ENCODE data around the gene DYNLT4.
"Not testable (repeated sequence)": the region's sequence is repeated elsewhere in the genome, so short reads cannot be mapped to it uniquely, and the experiment has no call there.

Gene DYNLT4

GRCh38 chr1:44788120-44788860 is 18.9 kb downstream of the DYNLT4 start, which contains the start of gene BEST4:
BEST4 (minus strand) TSS chr1:44788170; CDS start chr1:44787705, 465 bp downstream.
- DNase-seq (ENCODE audit: low read depth, low spot score), result no peak

DNA sequence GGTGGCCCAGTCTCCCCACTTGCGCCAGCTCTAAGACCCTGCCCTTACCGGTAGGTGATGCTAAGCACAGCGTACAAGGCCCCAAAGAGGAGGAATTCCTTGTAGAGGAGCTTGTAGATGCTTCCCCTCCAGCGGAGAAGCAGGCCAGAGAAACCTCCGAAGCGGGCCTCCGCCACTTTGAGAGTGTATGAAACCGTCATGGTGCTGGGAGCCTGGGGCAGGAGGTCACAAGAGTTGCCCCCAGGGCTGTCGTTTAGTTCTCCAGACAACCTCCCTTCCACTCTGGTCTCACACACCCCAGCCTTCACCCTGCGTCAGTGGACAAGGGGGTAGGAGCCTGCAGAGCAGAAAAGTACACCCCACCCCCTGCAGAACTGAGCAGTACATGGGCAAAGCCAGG is 19.6 kb downstream of the DYNLT4 start:
- no peak for DNase-seq (ENCODE audit: low read depth, low spot score)

DNA sequence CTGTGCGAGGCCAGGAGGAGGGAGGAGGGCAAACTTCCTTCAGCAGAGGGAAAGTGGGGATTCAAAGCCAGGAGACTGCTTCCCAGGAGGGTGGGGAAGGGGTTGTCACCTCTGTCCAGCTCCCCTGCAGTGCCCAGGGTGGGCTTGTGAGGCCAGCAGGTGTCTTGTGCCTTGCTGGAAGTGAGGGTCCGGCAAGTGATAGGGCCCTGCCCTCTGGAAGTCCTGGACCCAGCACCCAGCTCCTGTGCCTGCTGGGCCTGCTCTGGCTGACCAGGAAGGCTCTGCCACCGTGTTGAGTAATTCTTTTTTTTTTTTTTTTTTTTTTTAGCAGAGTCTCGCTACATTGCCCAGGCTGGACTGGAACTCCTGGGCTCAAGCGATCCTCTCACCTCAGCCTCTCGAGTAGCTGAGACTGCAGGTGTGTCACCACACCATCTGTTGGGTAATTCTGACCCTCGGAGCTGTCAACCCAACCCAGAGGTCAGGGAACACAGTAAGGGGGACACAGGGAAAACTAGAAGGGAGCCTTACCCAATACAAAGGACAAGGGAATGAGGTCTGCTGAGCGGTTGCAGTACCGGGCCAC is 20.2 kb downstream of the DYNLT4 start:
- no peak for DNase-seq (ENCODE audit: low read depth, low spot score)

GRCh38 chr1:44786138-44786840 is 20.9 kb downstream of the DYNLT4 start:
- DNase-seq (ENCODE audit: low read depth, low spot score), result no peak

DNA sequence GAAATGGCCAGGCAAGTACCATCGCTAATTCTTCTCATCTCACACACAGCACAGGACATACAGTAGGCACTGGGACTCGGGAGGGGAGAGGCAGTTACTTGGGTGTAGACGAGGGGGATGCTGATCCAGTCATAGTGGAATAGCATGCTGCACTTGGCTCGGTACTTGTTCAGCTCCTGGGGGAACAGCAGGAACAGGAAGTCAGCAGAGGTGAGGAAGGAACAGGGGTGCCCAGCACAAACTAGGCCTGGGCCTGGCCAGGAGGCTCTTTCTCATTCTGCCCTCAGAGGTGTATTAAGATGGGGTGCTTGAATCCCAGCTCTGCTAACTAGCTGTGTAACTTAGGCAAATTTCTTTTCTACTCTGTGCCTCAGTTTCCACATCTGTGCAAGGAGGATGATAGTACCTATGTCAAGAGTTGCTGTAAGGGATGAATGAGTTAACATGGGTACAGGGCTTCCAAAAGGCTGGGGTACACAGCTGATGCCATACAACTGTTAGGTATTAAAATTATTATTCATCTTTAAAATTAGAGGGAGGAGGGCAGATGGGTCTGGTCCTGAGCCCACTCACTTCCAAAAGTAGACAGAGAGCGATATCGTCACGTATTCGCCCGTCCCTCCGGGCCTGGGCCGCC is 21.5 kb downstream of the DYNLT4 start:
- no peak for DNase-seq (ENCODE audit: low read depth, low spot score)

DNA sequence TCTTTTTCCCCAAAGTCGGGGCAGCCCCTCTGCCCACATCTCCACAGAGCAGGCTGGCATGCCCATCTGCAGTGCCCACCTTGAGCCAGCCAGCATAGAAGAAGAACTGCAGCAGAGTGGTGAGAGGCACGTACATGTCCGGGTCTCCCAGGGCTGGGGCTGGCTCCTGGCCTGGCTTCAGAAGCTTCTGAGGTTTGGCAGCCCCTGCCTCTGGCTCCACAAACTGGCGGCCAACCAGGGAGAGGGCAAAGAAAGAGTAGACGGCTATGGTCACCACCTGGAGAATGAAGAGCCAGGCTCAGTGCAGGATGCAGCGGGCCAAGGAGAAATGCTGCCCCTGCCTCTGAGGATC is 22.1 kb downstream of the DYNLT4 start:
- DNase-seq (ENCODE audit: low read depth, low spot score), result no peak

- DNase-seq (ENCODE audit: low read depth, low spot score), result no peak
Measured at GRCh38 chr1:44784094-44785028, 22.8 kb downstream of the DYNLT4 start.

DNA sequence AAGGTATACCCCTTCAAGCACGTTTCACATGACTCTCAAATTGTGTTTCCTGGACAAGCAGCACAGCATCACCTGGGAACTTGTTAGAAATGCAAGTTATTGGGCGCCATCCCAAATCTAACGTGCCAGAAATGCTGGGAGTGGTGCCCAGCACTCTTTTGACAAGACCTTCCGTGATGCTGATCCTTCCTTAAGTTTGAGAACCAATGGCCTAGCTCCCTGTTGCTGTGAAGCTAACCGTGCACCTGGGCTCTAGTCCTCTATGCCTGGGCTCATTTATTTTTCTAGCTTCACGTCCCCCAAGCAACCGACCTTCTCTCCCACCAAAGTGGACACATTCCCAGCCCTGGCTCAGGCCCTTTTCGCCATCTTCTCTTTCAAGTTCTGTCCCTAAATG is 23.5 kb downstream of the DYNLT4 start:
- DNase-seq (ENCODE audit: low read depth, low spot score), result no peak

DNA sequence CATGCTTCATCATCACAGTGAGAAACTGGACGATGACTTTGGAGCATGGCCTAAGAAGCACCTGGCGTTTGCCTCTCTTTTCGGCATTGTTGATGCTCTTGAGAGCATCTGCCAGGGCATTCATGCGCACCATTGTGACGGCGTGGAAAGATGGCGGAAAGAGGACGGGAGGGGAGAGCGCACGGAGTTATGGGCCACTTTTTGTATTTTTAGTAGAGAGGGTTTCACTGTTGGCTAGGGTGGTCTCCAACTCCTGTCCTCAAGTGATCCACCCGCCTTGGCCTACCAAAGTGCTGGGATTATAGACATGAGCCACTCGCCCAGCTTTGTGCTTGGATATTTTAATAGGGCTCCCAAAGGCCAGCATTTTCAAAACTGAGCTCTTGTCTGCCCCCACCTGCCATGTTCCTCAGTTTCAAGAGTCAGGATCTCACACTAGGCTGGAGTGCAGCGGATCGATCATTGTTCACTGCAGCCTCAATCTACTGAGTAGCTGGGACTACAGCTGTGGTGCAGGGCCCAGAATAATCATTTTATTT is 26.5 kb downstream of the DYNLT4 start:
- no peak for DNase-seq (ENCODE audit: low read depth, low spot score)

DNA sequence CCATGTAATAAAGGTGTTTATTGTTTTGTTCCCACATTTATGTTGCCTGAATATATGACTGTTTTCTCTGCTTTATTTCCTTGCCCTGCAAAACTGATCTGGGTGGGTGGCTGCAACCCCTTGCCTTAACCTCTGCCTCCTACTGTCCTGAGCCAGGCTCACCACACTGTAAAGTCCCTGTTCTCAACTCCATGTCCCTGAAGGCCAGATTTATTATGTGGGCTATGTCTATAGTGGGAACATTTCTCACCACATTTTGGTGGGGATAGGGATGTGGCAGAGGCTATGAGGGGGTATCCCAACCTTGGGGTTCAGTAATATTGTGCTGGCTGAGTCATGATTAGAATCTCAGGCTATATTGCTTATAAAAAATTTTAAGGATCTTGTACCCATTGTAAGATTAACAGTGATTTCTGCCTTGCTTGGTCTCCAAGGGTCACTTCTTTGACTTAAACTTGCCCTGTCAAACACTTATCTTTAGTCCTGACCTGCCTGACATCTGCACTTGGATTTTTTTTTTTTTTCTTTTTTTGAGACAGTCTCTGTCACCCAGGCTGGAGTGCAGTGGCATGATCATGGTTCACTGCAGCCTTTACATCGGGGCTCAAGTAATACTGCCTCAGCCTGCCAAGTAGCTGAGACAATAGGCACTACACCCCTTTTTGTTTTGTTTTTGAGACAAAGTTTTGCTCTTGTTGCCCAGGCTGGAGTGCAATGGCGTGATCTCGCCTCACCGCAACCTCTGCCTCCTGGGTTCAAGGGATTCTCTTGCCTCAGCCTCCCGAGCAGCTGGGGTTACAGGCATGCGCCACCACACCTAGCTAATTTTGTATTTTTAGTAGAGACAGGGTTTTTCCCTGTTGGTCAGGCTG is 28.2 kb downstream of the DYNLT4 start:
- no peak for DNase-seq (ENCODE audit: low read depth, low spot score)

- DNase-seq (ENCODE audit: low read depth, low spot score), result no peak
Measured at GRCh38 chr1:44777969-44778635, 29.0 kb downstream of the DYNLT4 start.

DNA sequence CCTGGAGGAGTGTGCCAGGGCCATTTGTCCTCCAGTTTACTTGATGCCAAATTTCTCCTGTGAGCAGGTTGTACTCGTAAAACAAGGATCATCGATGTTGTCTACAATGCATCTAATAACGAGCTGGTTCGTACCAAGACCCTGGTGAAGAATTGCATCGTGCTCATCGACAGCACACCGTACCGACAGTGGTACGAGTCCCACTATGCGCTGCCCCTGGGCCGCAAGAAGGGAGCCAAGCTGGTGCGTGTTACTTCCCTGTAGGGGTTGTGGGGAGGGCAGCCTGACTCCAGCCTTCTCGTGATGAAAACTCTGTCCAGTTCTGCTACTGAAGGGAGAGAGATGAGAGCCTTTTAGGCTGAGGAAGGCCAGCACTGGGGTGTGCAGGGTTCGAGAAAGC is 29.6 kb downstream of the DYNLT4 start:
- no peak for DNase-seq (ENCODE audit: low read depth, low spot score)

DNA sequence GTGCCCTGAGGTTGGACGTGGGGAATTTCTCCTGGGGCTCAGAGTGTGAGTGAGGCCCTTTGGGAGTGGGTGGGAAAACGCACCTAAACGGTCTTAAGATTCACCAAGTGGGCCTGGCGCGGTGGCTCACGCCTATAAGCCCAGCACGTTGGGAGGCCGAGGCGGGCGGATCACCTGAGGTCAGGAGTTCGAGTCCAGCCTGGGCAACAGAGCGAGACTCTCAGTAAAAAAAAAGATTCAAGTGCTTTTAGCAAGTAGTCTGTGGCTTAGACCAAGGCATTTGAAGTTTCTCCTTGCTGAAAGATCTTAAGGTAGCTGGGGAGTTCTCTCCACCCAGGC is 30.5 kb downstream of the DYNLT4 start:
- DNase-seq (ENCODE audit: low read depth, low spot score), result no peak

GRCh38 chr1:44775930-44776729 is 31.0 kb downstream of the DYNLT4 start:
- no peak for DNase-seq (ENCODE audit: low read depth, low spot score)

- peak; percentile 86 for DNase-seq (ENCODE audit: low read depth, low spot score)
Measured at GRCh38 chr1:44775078-44775929, 31.8 kb downstream of the DYNLT4 start, which contains the start of gene RPS8. RPS8 (plus strand) TSS chr1:44775540; CDS start chr1:44775597, 57 bp downstream.

- not testable (repeated sequence) for DNase-seq (ENCODE audit: low read depth, low spot score)
Measured at GRCh38 chr1:44766421-44766820, 40.7 kb downstream of the DYNLT4 start.

DNA sequence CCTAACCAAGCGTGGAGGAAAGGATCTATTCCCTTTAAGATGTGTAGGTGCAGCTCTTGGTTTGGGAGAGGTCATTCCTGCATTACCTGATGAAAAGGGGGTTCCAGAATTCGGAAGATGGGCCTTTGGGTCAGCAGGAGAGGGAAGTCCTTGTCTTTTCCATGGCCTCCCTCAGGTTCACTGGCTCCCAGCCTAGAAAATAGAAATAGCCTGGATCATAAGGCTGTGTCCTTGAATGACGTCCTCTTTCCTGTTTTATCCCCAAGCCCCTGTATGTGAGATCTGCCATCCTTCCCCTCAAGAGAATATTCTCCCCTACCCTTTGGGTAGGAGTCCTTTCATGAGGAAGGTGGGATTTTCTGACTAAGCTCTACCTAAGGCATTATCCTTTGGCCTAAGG is 46.3 kb downstream of the DYNLT4 start:
- no peak for DNase-seq (ENCODE audit: low read depth, low spot score)

GRCh38 chr1:44759077-44759476 is 48.1 kb downstream of the DYNLT4 start:
- DNase-seq (ENCODE audit: low read depth, low spot score), result no peak
